GM19238 (cell line): Measurements from ENCODE around the gene AQP12B.
"Not testable (repeated sequence)": the region's sequence is repeated elsewhere in the genome, so short reads cannot be mapped to it uniquely, and the experiment has no call there.

Experiments
- DNase-seq: peaks from one replicate; pipeline ENCODE4 v3.0.0; 2011; ENCODE audit warnings: low spot score; ENCODE audit not compliant: insufficient read length

The AQP12B gene

GRCh38 chr2:240701736-240702639 is 19.3 kb upstream of the AQP12B start:
- no peak for DNase-seq

- DNase-seq: no peak
Measured at GRCh38 chr2:240701091-240701735, 18.5 kb upstream of the AQP12B start.

GRCh38 chr2:240700616-240701015 is 17.9 kb upstream of the AQP12B start:
- not testable (repeated sequence) for DNase-seq

GRCh38 chr2:240699835-240700234 is 17.1 kb upstream of the AQP12B start:
- not testable (repeated sequence) for DNase-seq

GRCh38 chr2:240698852-240699561 is 16.3 kb upstream of the AQP12B start:
- DNase-seq: not testable (repeated sequence)

- not testable (repeated sequence) for DNase-seq
Measured at GRCh38 chr2:240696469-240696868, 13.8 kb upstream of the AQP12B start.

- DNase-seq: not testable (repeated sequence)
Measured at GRCh38 chr2:240695593-240695992, 12.9 kb upstream of the AQP12B start.

GRCh38 chr2:240694304-240694703 is 11.6 kb upstream of the AQP12B start:
- DNase-seq: not testable (repeated sequence)

- not testable (repeated sequence) for DNase-seq
Measured at GRCh38 chr2:240692583-240693561, 10.2 kb upstream of the AQP12B start.

GRCh38 chr2:240691631-240692420 is 9.1 kb upstream of the AQP12B start, which contains the start of gene AQP12A:
TSS of gene AQP12A (plus strand) at chr2:240691866. CDS start at chr2:240691914, 48 bp downstream.
- DNase-seq: not testable (repeated sequence)

GRCh38 chr2:240691075-240691427 is 8.4 kb upstream of the AQP12B start:
- DNase-seq: not testable (repeated sequence)

- DNase-seq: not testable (repeated sequence)
Measured at GRCh38 chr2:240690421-240691074, 7.9 kb upstream of the AQP12B start.

GRCh38 chr2:240689975-240690374 is 7.3 kb upstream of the AQP12B start:
- no peak for DNase-seq

GRCh38 chr2:240688553-240688919 is 5.9 kb upstream of the AQP12B start:
- no peak for DNase-seq

GRCh38 chr2:240687741-240688552 is 5.3 kb upstream of the AQP12B start:
- no peak for DNase-seq

- no peak for DNase-seq
Measured at GRCh38 chr2:240687045-240687740, 4.5 kb upstream of the AQP12B start.

- no peak for DNase-seq
Measured at GRCh38 chr2:240686460-240686859, 3.8 kb upstream of the AQP12B start.
